EH (cell line): ENCODE results near the gene SLX4IP.
"Not testable (repeated sequence)": the region's sequence is repeated elsewhere in the genome, so short reads cannot be mapped to it uniquely, and the experiment has no call there.

ENCODE experiments used
- DNase-seq: peaks from one replicate; pipeline ENCODE4 v3.0.0-alpha.2; 2015; ENCODE audit warnings: low read depth

The SLX4IP gene

DNA sequence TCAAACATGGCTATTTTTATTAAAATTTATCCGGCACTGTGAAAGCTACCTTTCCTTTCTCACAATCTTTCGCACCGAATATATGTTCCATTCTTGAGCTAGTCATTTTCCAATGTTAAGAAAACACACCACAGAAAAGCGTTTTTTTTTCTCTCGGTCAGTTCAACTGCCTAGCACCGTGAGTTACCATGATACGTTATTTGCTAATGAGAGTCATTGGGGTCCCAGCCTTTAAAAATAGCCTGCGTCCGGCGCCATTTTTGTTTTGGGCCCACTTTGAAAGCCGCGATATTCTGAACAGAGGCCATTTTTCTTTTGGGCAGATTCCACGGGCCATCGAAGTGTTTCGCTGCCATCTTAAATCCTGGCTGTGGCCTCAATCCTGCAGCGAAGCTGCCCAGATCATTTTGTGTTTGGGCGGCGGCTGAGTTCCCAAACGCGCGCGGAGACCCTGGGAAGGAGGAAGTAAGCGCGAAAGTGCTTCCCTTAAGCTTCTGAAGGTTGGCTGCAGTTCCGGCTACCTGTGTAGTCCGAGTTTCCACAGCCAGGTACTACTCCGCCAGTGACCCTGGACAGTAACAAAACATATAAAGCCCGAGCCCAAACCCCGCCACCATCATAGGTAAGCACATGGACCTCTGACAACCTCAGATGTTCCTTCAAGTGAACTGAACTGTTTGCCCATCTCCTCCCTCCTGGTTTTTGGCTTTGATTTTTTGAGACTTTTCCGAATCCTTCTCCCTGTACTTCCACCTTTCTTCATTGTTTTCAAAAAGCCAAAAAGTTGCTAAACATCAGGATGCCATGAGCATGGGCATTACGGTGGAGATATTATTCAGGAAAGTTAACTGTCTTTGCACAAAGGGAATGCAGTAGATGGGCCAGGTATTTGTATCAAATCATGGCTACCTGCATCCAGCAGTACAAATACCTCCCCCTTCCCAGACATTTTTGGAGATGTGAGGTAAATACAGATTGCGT, at the start of gene SLX4IP:
Gene SLX4IP (plus strand): TSS at position 474 of the 981 bp plus-strand sequence. CDS start 22,900 bp downstream, outside the sequence.
- peak; percentile 96 for DNase-seq

DNA sequence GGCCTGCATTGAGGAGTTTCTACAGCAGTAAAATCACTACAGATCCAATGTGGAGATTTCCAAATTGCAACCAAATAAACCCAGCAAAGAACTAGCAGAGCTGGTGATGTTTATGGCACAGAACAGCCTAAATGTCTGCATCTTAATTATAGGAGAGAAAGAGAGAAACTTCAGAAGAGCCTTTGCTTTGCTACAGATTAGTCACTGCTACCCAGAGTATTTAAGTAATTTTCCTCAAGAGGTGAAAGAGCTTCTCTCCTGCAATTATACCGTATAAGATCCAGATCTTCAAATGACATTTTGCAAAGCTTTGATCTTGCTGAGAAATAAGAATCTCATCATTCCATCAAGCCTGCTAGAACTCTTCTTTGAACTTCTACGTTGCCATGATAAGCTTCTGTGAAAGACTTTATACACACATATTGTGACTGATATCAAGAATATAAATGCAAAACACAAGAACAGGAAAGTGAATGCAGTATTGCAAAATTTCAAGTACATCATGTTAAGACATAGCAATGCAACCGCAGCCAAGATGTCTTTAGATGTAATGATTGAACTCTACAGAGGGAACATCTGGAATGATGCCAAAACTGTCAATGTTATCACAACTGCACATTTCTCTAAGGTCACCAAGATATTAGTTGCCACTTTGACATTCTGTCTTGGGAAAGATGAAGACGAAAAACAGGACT, 49.1 kb upstream of the SLX4IP start:
- DNase-seq: no peak

DNA sequence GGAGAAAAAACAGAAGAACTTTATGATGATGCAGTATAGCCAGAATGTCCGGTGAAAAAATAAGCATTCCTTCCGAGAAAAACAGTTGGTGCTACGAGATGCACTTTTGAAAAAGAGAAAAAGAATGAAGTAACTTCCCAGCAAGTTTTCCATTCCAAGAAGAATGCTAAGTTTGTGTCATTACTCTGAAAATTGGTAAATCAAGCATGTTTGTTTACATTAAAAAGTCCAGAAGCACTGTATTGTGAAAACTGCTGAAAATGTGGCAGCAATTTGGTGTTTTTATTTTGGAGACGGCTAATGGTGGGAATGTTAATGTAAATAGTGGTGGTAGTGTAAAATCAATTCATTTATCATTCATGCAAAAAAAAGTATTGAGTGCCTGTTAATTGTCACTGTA, 47.4 kb upstream of the SLX4IP start:
- DNase-seq: no peak

DNA sequence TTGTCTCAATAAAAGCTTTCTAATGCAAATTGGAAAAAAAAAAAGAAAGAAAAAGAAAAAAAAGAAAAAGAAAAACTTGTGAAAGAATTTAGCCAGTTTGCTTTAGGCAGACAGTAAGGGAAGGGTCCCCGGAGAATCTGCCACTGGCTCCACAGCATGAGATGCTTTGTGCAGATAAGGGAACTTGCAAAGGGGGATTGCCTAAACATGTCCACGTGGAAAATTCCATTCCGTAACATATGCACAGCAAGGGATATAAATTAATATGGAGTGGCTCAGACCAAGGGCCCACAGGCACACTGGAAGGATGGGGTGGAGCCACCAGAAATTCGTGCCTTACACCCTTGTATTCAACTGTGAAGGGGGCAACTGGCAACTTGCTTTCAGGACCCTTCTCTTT, 46.5 kb upstream of the SLX4IP start:
- DNase-seq: no peak

DNA sequence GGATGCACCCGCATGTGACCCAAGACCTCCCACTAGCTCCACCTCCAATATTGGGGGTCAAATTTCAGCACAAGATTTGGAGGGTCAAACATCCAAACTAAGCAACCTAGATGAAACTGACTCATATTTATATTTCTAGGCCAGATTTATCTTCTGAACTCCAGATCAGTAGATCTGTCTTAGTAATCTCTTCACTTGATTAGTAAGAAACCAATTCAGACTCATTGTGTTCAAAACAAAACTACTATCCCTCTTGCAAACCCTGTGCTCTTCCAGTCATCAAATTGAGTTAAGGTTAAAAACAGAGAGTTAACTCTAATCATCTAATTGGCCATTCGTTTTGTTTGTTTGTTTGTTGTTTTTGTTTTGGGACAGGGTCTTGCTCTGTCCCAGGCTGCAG, 44.4 kb upstream of the SLX4IP start:
- DNase-seq: no peak

DNA sequence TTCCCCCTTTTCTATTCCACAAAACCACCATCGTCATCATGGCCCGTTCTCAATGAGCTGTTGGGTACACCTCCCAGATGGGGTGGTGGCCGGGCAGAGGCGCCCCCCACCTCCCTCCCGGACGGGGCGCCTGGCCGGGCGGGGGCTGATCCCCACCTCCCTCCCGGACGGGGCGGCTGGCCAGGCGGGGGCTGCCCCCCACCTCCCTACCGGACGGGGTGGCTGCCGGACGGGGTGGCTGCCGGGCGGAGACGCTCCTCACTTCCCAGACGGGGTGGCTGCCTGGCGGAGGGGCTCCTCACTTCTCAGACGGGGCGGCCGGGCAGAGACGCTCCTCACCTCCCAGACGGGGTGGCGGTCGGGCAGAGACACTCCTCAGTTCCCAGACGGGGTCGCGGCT, 40.4 kb upstream of the SLX4IP start:
- not testable (repeated sequence) for DNase-seq

DNA sequence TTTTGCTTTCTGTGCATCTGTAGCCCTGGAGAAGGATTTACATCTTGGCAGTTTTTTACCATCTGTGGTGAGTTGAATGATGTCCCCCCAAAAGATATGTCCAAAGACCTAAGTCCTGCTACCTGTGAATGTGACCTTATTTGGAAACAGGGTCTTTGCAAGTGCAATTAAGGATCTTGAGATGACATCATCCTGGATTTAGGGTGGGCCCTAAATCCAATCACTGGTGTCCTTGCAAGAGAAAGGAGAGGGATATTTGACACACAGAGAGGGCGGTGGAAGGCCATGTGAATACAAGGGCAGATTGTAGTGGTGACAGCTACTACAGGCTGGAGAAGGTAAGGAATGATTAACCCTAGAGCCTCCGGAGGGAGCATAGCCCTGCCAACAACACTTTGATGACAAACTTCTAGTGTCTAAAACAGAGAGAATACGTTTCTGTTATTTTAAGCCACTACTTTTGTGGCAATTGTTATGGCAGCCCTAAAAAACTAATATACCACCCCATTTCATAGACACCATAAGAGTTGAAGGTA, 36.2 kb upstream of the SLX4IP start:
- no peak for DNase-seq

DNA sequence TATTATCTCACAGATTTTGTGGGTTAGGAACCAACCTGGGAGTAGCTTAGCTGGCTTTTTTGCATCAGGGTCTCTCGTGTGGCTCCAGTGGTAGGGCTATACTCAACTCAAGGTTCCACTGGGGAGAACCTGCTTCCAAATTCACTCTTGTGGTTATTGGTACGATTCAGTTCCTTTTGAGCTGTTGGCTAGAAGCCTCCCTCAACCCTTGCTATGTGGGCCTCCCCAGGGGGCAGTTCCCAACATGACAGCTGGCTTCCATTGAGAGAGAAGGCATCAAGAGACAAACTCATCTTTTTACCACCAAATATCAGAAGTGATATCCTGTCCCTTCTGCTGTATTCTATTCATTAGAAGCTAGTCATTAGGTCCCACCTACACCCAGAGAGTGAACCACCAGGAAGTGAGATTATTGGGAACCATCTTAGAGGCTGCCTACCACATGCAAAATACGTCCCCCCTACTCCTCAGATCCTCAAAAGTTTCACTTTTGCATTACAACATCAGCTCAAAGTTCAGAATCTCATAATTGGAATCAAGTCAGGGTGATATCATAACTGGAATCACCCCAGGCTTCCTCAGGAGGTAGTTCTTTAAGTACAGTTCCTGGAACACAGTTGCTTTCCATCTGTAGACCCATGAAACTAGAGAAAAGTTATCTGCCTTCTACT, 32.0 kb upstream of the SLX4IP start:
- DNase-seq: no peak

DNA sequence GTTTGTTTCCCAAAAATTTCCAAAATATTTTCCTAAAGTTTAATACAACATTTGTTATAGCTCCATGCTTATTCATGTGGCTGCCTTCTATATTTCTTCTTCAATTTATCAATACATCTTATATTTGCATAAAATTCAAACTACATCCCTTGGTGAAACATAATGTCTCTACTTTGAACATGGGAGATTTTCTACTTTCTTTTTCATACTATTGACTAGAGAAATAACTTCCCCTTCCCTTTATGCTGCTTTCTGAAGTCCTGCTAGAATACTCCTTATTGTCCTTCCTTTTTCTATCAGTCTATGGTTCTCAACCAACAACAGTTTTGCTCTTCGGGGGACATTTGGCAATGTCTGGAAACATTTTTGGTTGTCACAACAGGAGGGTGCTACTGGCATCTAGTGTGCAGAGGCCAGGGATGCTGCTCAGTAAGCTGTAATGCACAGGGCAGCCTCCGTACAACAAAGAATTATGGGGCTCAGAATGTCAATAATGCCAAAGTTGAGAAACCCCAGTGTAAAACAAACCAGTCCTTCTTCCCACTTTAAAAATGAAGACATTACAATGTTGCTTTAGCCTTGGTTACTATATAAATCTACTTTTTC, 31.0 kb upstream of the SLX4IP start:
- no peak for DNase-seq

DNA sequence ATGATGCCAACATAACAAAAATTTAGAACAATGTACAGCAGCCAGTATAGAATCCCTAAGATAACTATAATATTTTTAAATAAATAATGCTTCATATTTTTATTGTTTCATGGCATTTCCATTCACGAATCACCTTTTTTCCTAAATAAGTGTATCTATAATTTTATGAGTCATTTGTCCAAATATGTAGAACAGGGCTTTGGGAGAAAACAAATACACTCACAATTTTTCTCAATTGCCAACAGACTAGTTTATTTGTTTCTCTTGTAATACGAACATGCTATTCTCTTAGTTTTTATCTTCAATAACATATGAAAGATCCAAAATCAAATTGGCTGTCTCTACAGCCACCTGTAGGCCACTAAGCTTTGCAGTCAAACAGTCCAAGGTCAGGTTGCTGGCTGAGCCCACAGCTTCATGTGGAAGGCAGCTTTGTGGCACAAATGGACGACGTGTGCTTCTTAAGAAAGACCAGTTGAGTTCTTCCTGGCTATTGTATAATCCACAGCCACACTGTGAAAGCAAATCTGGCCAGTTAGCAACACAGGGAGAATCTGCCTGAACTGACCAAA, 30.1 kb upstream of the SLX4IP start:
- no peak for DNase-seq

DNA sequence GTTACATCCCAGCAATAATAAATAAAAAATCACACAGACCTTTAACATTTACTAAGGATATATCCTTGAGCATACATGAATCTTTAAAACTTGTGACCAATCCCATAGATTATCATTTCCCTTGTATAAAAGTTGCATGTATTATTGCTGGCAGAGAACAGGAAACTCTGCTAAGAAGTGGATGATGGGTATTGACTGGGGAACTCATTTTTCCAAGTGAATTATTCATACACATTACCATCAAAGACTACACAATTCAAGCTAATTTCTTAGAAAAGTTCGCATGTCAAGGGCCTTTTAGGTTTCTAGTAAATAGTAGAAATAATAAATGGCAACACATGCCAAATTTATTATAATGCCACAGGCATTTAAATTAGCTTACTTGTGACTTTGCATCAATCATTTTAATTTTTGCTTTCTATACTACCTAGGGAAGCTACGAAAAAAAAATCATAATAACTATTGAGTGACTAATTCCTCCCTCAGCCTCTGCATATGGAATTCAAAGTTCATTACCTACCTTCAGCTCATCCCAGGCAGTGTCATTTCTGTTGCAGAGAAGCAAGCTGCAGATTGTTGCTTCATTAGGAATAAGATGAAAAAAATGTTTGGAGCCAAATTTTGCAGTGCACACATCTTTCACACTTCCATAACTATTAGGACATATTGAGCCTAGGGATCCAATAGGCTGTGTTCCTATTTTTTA, 26.8 kb upstream of the SLX4IP start:
- no peak for DNase-seq

DNA sequence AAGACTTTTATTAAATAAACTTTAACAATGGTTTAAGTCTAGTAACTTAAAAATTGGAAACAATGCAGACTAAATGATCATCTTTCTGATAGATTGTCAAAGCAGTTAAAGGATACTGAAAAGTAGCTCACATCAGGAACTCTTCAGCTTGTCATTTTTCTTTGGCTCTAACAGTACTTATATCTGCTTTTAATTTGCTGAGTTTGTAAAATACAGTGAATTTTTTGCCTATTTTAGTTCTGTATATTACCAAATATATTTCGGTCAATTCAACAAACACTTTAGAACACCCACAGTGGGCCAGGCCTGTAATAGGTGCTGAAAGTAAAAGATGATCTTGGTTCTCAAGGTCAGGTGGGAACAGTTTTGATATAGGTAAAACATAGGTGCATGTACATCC, 23.4 kb upstream of the SLX4IP start:
- no peak for DNase-seq

DNA sequence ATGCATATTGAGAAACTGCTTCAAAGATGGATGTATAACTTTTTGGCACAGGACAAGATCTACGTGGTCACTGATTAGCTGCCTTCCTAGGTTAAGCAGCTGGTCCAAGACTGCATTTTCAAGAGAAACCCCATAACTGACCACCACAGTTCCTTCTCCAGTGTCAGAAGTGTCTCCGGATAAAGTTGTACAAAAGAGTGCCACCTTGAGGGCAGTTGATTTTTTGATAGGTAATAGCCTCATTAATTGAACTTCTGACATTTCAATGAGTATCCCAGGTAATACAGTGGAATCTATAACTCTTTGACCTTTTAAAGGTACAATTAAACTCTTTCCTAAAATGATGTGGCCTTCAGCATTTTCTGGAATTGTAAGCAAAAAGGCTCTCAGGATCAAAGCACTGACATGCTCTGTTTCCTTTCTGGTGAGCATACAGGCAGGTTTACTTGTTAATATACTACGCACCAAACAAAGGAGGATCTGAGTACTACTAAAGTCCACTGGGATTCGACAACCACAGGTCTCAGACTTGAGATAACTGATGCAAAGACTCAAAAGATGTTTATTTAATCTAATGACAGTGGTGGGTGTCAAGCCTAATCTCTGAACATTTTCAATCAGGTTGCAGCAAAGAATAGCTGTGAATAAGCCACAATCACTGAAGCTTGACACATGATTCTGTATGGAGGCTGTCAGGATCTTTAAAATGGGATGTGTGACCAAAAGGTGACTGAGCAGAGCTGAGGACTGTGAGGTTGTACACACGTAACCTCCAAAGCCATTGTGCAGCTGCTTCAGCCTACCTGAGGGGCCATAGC, 22.3 kb upstream of the SLX4IP start:
- peak; percentile 2 for DNase-seq

DNA sequence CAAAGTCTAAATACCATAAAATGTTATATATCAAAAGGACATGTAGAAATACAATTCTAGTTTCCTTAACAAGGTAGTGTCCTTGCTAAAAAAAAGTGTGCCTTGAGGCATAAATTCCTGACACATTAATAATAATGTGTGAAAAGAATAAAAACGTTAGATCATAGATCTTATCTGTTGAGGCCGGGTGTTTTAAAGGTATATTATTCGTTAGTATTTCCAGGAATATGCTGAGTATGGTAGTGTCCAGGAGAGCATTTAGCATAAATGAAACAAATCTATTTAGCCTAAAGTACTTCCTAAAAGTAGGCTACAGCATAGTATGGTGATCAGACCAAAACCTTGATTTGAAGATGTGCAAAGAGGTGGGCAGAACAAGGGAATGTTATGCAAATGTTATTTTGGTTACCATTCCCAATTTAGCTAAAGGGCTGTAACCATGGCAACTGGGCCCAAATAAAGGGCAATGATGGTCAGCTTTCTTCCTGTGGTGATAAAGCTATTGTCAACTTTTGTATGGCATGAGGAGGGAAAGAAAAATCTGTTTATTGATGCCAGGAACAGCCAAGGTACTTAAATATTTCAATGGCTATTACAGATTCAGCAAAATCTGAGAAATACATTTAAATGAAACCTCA, 20.0 kb upstream of the SLX4IP start:
- peak; percentile 48 for DNase-seq

DNA sequence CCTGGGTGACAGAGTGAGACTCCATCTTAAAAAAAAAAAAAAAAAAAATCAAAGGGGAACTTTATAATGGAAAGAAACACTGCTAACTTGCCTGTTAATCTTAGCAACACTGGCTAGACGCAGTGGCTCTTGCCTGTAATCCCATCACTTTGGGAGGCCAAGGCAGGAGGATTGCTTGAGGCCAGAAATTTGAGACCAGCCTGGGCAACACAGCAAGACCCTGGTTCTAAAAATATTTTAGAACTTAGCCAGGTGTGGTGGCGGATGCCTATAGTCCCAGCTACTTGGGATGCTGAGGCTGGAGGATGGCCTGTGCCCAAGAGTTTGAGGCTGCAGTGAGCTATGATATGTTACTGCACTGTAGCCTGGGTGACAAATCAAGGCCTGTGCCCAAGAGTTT, 17.9 kb upstream of the SLX4IP start:
- DNase-seq: not testable (repeated sequence)

DNA sequence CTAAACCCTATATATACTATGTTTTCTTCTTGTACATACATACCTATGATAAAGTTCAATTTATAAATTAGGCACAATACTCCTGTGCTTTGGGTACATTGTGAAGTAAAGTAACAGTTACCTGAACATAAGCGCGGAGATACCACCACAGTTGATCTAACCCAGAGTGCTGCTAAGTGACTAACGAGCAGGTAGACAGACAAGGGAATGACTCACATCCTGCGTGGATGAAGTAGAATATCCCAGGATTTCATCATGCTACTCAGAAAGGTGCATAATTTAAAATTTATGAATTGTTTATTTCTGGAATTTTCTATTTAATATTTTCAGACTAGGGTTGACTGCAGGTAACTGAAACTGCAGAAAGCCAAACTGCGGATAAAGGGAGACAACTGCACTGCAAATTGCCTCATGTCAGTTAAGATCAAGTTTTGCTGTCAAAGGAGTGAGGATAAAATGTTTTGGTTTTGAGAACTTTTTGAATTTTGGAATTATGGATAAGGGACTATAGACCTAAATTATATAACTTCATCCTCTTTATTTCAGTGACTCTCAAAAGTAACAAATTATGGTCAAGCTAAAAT, 15.5 kb upstream of the SLX4IP start:
- DNase-seq: no peak

DNA sequence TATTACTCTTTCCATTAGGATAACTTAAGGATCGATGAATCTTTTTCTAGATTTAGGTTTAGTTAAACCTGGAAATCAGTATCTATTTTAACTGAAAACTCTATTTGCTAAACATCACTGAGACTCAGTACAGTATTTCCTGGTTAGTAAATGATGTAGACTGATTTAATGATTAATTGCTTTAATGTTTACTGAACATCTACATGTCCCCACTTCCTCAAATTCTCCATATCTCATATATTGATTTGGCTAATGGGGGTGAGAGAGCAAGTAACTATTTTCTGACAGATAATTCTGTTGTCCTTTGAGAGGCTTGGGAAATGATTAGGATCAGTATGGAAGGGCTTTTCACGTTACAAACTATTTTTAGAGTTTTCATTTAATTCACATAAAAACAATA, 11.4 kb upstream of the SLX4IP start:
- DNase-seq: no peak

DNA sequence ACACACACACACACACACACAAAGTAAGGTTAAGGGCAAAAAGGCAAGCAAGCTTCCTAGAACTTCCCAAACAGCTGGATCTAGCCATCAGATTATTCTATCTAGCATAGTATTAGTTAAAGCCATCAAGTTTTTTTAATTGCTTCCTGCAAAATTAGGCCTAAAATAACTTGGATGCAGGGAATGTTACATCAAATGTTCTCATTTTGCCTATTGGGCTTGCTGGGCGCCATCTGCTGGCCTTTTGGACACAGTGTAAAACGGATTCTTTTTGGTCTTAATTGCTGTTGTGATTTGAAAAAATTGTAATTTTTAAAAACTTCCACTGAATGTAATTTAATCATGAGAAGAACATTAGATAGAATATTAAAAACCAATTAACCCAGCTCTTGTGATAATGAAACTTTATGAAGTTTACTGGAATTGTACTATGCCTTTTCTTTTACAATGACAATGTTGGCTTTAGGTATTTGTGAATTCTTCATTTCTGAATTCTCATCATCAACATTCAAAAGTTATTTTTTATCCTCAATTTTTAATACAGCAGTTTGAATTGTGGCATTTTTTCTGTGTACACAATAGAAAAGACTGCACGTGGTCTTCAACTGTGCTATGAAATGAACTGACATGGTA, 7.9 kb upstream of the SLX4IP start:
- peak; percentile 71 for DNase-seq

DNA sequence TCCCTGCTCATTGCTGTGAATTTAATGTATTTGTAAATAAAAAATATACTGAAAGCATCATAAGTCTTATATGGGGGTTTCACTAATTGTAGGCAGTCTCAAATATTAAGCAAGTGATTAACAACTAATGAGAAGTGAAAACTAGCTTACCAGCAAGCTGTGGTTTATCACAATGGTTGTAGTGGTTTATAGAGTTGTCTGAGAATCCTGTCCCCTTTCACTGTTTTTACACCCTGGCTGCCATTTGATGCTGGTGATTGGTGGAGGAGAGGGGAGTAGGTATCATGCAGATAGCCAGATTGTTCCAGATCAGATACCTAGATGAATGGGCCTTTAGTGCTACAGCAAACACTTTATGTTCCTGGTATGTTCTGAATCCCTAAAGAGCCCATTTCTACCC, 7.1 kb upstream of the SLX4IP start:
- no peak for DNase-seq
